Loucy (cell line): ENCODE measurements around the gene DHX16.

Experiments
- CTCF ChIP-seq: fragments of 200-600 bp; sonication (generic); conservative IDR thresholded peaks from 2 replicates; pipeline ENCODE4 v1.5.1; 2014; ENCODE audit warnings: mild to moderate bottlenecking, antibody characterized with exemption, low read length
- EZH2phosphoT487 ChIP-seq: fragments of 200-600 bp; IDR thresholded peaks from 2 replicates; pipeline ENCODE4 v1.6.1; 2018; ENCODE audit warnings: antibody characterized with exemption, mild to moderate bottlenecking, moderate library complexity, borderline replicate concordance

- TF ChIP-seq CTCF: no peak
- no peak for TF ChIP-seq EZH2phosphoT487
Observed at GRCh38 chr6:30615958-30616810, 56.6 kb downstream of the DHX16 start.
